ENCODE results near the gene BMERB1. TPM values are rescaled to one million over a fixed set of nuclear protein-coding genes. Genes with fewer than 3 reads are reported as not detected.

Gene BMERB1
- total and polyA plus RNA-seq, 2 experiments from 2014 or later, result 17.3 to 28.1 TPM

DNA sequence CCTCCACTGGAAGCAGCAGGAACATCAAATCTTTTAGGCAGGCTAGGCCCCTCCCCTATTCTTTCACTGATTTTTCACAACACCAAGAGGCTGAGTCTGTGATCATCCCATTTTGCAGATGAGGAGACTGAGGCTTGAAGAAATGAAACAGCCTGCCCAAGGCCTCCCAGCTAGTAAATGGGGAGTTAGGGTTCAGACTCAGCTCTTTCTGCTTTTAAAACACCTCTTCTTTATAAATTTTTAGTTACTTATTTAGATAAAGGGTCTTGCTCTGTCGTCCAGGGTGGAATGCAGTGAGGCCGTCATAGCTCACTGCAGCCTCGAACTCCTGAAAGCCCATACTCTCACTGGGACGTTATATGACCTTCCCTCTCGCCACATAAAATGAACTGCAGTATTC, 82.2 kb downstream of the BMERB1 start:
- no peaks in the 10 kb centered on the region for H3F3A ChIP-seq (replicated peaks; ENCODE audit: low read depth)
- H2AFZ ChIP-seq, result no peak overlapping the region
- peaks cover 2% of the 10 kb centered on the region for H3K27me3 Mint-ChIP-seq (ENCODE audit: insufficient read depth, low read depth, poor library complexity)
- 0 out of 3 replicates have a peak, but pooled peaks cover under 1% of the 10 kb centered on the region for H3K4me1 Mint-ChIP-seq
- 0 out of 2 replicates have a peak, but pooled peaks cover 4% of the 10 kb centered on the region for H4K20me1 ChIP-seq (replicated peaks; ENCODE audit: insufficient read depth)
- no peaks in the 10 kb centered on the region for H3K36me3 ChIP-seq (ENCODE audit: insufficient read depth)
- no peaks in the 10 kb centered on the region; the same call in 2 of the 3 replicates for H3K36me3 Mint-ChIP-seq (ENCODE audit: low read depth)
- no peak overlapping the region for H3K27ac ChIP-seq (ENCODE audit: low read depth)
- H3K27me3 ChIP-seq (ENCODE audit: insufficient read depth), result no peaks in the 10 kb centered on the region
- no peak overlapping the region for H3K4me3 Mint-ChIP-seq
- no peaks in the 10 kb centered on the region for H3K4me1 ChIP-seq (ENCODE audit: insufficient read depth)
- no peak for ATAC-seq
- H3K79me2 ChIP-seq (replicated peaks; ENCODE audit: insufficient read depth), result no peaks in the 10 kb centered on the region
- H3K9me2 ChIP-seq (ENCODE audit: insufficient read depth), result no peaks in the 10 kb centered on the region
- H3K9me3 Mint-ChIP-seq, result no peaks in the 10 kb centered on the region
- TF ChIP-seq CREB1 (CRISPR knock-in tag; IDR thresholded peaks at IDR 0.05; ENCODE audit: low read depth) (no peak), ZNF114 (CRISPR knock-in tag; IDR thresholded peaks at IDR 0.05) (no peak), POLR2AphosphoS5 (IDR thresholded peaks at IDR 0.05; ENCODE audit: low read depth) (no peak), NANOG (IDR thresholded peaks at IDR 0.05; ENCODE audit: borderline replicate concordance) (no peak), ZNF331 (CRISPR knock-in tag; IDR thresholded peaks at IDR 0.05; ENCODE audit: low read depth) (no peak), JUNB (IDR thresholded peaks at IDR 0.05; ENCODE audit: unreplicated experiment) (no peak), EZH2 (IDR thresholded peaks at IDR 0.05; ENCODE audit: low read depth, unreplicated experiment) (no peak), EZH2phosphoT487 (IDR thresholded peaks at IDR 0.05; ENCODE audit: unreplicated experiment) (no peak), STAT1 (IDR thresholded peaks at IDR 0.05; ENCODE audit: unreplicated experiment) (no peak)
- TF ChIP-seq, protein P1, sequence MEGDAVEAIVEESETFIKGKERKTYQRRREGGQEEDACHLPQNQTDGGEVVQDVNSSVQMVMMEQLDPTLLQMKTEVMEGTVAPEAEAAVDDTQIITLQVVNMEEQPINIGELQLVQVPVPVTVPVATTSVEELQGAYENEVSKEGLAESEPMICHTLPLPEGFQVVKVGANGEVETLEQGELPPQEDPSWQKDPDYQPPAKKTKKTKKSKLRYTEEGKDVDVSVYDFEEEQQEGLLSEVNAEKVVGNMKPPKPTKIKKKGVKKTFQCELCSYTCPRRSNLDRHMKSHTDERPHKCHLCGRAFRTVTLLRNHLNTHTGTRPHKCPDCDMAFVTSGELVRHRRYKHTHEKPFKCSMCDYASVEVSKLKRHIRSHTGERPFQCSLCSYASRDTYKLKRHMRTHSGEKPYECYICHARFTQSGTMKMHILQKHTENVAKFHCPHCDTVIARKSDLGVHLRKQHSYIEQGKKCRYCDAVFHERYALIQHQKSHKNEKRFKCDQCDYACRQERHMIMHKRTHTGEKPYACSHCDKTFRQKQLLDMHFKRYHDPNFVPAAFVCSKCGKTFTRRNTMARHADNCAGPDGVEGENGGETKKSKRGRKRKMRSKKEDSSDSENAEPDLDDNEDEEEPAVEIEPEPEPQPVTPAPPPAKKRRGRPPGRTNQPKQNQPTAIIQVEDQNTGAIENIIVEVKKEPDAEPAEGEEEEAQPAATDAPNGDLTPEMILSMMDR (conservative IDR thresholded peaks at IDR 0.05; ENCODE audit: low read depth in 2 of 2), result no peak
- TF ChIP-seq, protein P2, sequence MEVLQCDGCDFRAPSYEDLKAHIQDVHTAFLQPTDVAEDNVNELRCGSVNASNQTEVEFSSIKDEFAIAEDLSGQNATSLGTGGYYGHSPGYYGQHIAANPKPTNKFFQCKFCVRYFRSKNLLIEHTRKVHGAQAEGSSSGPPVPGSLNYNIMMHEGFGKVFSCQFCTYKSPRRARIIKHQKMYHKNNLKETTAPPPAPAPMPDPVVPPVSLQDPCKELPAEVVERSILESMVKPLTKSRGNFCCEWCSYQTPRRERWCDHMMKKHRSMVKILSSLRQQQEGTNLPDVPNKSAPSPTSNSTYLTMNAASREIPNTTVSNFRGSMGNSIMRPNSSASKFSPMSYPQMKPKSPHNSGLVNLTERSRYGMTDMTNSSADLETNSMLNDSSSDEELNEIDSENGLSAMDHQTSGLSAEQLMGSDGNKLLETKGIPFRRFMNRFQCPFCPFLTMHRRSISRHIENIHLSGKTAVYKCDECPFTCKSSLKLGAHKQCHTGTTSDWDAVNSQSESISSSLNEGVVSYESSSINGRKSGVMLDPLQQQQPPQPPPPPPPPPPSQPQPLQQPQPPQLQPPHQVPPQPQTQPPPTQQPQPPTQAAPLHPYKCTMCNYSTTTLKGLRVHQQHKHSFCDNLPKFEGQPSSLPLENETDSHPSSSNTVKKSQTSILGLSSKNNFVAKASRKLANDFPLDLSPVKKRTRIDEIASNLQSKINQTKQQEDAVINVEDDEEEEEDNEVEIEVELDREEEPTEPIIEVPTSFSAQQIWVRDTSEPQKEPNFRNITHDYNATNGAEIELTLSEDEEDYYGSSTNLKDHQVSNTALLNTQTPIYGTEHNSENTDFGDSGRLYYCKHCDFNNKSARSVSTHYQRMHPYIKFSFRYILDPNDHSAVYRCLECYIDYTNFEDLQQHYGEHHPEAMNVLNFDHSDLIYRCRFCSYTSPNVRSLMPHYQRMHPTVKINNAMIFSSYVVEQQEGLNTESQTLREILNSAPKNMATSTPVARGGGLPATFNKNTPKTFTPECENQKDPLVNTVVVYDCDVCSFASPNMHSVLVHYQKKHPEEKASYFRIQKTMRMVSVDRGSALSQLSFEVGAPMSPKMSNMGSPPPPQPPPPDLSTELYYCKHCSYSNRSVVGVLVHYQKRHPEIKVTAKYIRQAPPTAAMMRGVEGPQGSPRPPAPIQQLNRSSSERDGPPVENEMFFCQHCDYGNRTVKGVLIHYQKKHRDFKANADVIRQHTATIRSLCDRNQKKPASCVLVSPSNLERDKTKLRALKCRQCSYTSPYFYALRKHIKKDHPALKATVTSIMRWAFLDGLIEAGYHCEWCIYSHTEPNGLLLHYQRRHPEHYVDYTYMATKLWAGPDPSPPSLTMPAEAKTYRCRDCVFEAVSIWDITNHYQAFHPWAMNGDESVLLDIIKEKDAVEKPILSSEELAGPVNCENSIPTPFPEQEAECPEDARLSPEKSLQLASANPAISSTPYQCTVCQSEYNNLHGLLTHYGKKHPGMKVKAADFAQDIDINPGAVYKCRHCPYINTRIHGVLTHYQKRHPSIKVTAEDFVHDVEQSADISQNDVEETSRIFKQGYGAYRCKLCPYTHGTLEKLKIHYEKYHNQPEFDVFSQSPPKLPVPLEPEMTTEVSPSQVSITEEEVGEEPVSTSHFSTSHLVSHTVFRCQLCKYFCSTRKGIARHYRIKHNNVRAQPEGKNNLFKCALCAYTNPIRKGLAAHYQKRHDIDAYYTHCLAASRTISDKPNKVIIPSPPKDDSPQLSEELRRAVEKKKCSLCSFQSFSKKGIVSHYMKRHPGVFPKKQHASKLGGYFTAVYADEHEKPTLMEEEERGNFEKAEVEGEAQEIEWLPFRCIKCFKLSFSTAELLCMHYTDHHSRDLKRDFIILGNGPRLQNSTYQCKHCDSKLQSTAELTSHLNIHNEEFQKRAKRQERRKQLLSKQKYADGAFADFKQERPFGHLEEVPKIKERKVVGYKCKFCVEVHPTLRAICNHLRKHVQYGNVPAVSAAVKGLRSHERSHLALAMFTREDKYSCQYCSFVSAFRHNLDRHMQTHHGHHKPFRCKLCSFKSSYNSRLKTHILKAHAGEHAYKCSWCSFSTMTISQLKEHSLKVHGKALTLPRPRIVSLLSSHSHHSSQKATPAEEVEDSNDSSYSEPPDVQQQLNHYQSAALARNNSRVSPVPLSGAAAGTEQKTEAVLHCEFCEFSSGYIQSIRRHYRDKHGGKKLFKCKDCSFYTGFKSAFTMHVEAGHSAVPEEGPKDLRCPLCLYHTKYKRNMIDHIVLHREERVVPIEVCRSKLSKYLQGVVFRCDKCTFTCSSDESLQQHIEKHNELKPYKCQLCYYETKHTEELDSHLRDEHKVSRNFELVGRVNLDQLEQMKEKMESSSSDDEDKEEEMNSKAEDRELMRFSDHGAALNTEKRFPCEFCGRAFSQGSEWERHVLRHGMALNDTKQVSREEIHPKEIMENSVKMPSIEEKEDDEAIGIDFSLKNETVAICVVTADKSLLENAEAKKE (CRISPR knock-in tag; IDR thresholded peaks at IDR 0.05), result no peak
- TF ChIP-seq, protein P3, sequence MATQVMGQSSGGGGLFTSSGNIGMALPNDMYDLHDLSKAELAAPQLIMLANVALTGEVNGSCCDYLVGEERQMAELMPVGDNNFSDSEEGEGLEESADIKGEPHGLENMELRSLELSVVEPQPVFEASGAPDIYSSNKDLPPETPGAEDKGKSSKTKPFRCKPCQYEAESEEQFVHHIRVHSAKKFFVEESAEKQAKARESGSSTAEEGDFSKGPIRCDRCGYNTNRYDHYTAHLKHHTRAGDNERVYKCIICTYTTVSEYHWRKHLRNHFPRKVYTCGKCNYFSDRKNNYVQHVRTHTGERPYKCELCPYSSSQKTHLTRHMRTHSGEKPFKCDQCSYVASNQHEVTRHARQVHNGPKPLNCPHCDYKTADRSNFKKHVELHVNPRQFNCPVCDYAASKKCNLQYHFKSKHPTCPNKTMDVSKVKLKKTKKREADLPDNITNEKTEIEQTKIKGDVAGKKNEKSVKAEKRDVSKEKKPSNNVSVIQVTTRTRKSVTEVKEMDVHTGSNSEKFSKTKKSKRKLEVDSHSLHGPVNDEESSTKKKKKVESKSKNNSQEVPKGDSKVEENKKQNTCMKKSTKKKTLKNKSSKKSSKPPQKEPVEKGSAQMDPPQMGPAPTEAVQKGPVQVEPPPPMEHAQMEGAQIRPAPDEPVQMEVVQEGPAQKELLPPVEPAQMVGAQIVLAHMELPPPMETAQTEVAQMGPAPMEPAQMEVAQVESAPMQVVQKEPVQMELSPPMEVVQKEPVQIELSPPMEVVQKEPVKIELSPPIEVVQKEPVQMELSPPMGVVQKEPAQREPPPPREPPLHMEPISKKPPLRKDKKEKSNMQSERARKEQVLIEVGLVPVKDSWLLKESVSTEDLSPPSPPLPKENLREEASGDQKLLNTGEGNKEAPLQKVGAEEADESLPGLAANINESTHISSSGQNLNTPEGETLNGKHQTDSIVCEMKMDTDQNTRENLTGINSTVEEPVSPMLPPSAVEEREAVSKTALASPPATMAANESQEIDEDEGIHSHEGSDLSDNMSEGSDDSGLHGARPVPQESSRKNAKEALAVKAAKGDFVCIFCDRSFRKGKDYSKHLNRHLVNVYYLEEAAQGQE (IDR thresholded peaks at IDR 0.05; ENCODE audit: unreplicated experiment), result no peak
- no peak overlapping the region for H3K4me2 ChIP-seq
- DNase-seq (ENCODE audit: low spot score), result no peak
- no peak overlapping the region for H3K4me3 ChIP-seq
- H3K27ac Mint-ChIP-seq, result no peak overlapping the region
